ENCODE measurements around the gene OR6J1. TPM values are rescaled to one million over a fixed set of nuclear protein-coding genes. Genes with fewer than 3 reads are reported as not detected.

The OR6J1 gene
- total and polyA plus RNA-seq, 10 donors, result not detected

DNA sequence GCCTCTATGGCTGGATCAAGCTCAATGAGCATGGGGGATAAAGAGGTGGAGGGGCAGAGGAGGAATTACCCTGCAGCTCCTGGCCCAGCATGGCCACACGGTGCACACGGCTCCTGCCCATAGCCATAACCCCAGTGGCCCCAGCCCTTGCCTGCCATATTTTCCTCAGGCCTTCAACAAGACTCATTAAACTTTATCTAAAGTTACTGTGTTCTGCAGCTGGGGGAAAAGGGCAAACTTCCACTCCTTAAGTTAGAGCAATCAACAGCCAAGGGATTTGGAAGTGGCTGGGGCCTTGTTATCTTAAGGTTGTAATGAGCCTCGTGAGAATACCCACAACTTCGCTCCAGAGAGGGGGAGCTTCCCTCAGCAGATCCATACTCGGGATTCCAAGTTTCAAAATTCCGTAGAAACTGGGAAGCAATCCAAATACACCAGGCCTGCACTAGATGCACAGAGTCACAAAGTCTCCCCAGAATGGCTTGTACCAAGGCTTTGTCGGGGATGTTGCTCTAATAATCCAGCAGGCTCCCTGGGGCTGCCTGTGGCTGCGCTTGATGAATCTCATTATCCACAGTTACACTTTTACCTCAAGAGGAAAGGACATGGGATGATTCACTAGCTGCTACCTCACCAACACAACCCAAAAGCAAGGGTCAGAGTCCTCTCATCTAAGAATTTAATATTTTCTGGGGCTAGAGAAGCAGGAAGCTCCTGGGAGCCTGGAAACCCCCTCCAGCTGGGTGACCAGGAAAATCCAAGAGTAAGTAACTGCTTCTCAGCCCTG, 13.0 kb upstream of the OR6J1 start:
- H3K27me3 ChIP-seq (replicated peaks in 1 of 7), result no peaks in the 10 kb centered on the region
- intact Hi-C loops (cut with DNase I; ENCODE audit: low total_unique reads), result loop anchor here (10.0 kb wide), 1 partner anchor 262 kb away; no protein-coding TSS in a partner anchor
- no peak overlapping the region for H3K4me3 ChIP-seq
- no peak overlapping the region for H3K27ac ChIP-seq
- TF ChIP-seq CTCF (IDR thresholded peaks at IDR 0.05 in 8 of 11, conservative IDR thresholded peaks at IDR 0.05 in 3 of 11), result no peak
- no peak for TF ChIP-seq POLR2AphosphoS5 (IDR thresholded peaks at IDR 0.05)
- no peak for TF ChIP-seq POLR2A (IDR thresholded peaks at IDR 0.05)
- H3K36me3 ChIP-seq, result no peaks in the 10 kb centered on the region
- 79 to 88% (median 85%) methylated on average over 7 to 8 of the region's 8 CpGs for WGBS, 5 donors
- H3K9me3 ChIP-seq, result no peaks in the 10 kb centered on the region
- DNase-seq, result no peak
- peaks cover 0 to 4% (median 0%) of the 10 kb centered on the region in 6 donors for H3K4me1 ChIP-seq

DNA sequence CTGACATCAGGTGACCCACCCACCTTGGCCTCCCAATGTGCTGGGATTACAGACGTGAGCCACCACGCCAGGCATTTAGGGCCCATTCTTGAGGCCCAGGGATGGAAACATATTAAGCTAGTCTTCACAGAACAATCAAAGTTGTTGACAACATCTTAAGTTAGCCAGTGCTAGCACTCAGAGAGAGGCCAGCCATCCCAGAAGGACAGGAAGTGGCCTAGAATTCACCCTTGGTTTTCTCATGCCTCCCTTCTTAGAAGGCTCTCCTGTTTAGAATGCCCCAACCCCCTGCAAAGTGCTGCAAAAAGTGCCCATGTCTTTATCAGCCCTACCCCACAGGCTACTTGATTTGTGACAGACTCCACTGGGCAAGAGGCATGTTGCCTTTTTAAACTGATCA, 12.1 kb upstream of the OR6J1 start:
- Histone ChIP-seq H3K4me3 (no peak overlapping the region), H3K9me3 (no peaks in the 10 kb centered on the region), H3K27me3 (replicated peaks in 1 of 7) (no peaks in the 10 kb centered on the region), H3K4me1 (peaks cover 0 to 4% (median 0%) of the 10 kb centered on the region in 6 donors), H3K27ac (no peak overlapping the region), H3K36me3 (no peaks in the 10 kb centered on the region)
- no peak for DNase-seq
- 63 to 97% (median 90%) methylated on average over 2 of the region's 2 CpGs for WGBS, 5 donors
- no peak for TF ChIP-seq CTCF (IDR thresholded peaks at IDR 0.05 in 8 of 11, conservative IDR thresholded peaks at IDR 0.05 in 3 of 11)
- no peak for TF ChIP-seq POLR2A (IDR thresholded peaks at IDR 0.05)
- TF ChIP-seq POLR2AphosphoS5 (IDR thresholded peaks at IDR 0.05), result no peak
- intact Hi-C loops (cut with DNase I; ENCODE audit: low total_unique reads), result loop anchor here (10.0 kb wide), 1 partner anchor 261 kb away; no protein-coding TSS in a partner anchor

GRCh38 chr14:22653012-22653621, 9.0 kb upstream of the OR6J1 start:
- H3K27me3 ChIP-seq (replicated peaks in 1 of 7), result no peaks in the 10 kb centered on the region
- DNase-seq, result no peak
- intact Hi-C loops (cut with DNase I; ENCODE audit: low total_unique reads), result loop anchor here (2.0 to 10.0 kb wide), 2 partner anchors 80 to 258 kb away; no protein-coding TSS in a partner anchor
- H3K27ac ChIP-seq, result no peak overlapping the region
- H3K36me3 ChIP-seq, result no peaks in the 10 kb centered on the region
- WGBS, 5 donors, result 7 to 18% (median 11%) methylated on average over 4 of the region's 4 CpGs
- no peaks in the 10 kb centered on the region for H3K9me3 ChIP-seq
- peaks cover 0 to 4% (median 0%) of the 10 kb centered on the region in 6 donors for H3K4me1 ChIP-seq
- TF ChIP-seq CTCF (IDR thresholded peaks at IDR 0.05 in 8 of 11, conservative IDR thresholded peaks at IDR 0.05 in 3 of 11), result peak; percentile 51 to 84 (median 77)
- TF ChIP-seq POLR2AphosphoS5 (IDR thresholded peaks at IDR 0.05), result no peak
- no peak for TF ChIP-seq POLR2A (IDR thresholded peaks at IDR 0.05)
- no peak overlapping the region for H3K4me3 ChIP-seq

GRCh38 chr14:22651586-22651985, 7.4 kb upstream of the OR6J1 start:
- Histone ChIP-seq H3K9me3 (no peaks in the 10 kb centered on the region), H3K27me3 (replicated peaks in 1 of 7) (no peaks in the 10 kb centered on the region), H3K4me3 (no peak overlapping the region), H3K27ac (no peak overlapping the region), H3K4me1 (peaks cover 0 to 4% (median 0%) of the 10 kb centered on the region in 6 donors), H3K36me3 (no peaks in the 10 kb centered on the region)
- no peak for DNase-seq
- TF ChIP-seq POLR2A (IDR thresholded peaks at IDR 0.05) (no peak), POLR2AphosphoS5 (IDR thresholded peaks at IDR 0.05) (no peak), CTCF (IDR thresholded peaks at IDR 0.05 in 8 of 11, conservative IDR thresholded peaks at IDR 0.05 in 3 of 11) (no peak)
- WGBS, 5 donors, result 79 to 97% (median 83%) methylated on average over 2 of the region's 2 CpGs
- intact Hi-C loops (cut with DNase I; ENCODE audit: low total_unique reads), result loop anchor here (10.0 kb wide), 1 partner anchor 257 kb away; no protein-coding TSS in a partner anchor

Measured in spleen (tissue), 11 donors.